LNCaP clone FGC (cell line): ENCODE data around the gene KATNBL1.
A peak's percentile ranks its signal among the peaks of the same experiment; 100 is the strongest.

ENCODE experiments used
- DNase-seq: peaks from one replicate; pipeline ENCODE4 v3.0.0-alpha.2; 2011; ENCODE audit warnings: low read depth
- H3K4me3 ChIP-seq: 2 replicates; pipeline ENCODE4 v1.5.1; 2011; ENCODE audit warnings: mild to moderate bottlenecking, low read depth, low read length, control low read depth
- CTCF ChIP-seq: IDR thresholded peaks from 2 replicates; pipeline ENCODE4 v1.5.1; 2012; ENCODE audit warnings: mild to moderate bottlenecking; ENCODE audit not compliant: control insufficient read depth, insufficient read depth; ENCODE audit errors: extremely low read depth

KATNBL1 gene

GRCh38 chr15:34116620-34117019 lies 93.3 kb downstream of the KATNBL1 start:
- no peak for TF ChIP-seq CTCF
- H3K4me3 ChIP-seq, result no peak overlapping the region
- DNase-seq, result no peak

GRCh38 chr15:34114739-34115138 lies 95.2 kb downstream of the KATNBL1 start:
- H3K4me3 ChIP-seq, result no peak overlapping the region
- TF ChIP-seq CTCF, result no peak

GRCh38 chr15:34114215-34114614 lies 95.7 kb downstream of the KATNBL1 start:
- no peak for TF ChIP-seq CTCF
- no peak overlapping the region for H3K4me3 ChIP-seq
- DNase-seq, result no peak

More at GRCh38 chr15:34114739-34115138, 95.2 kb downstream of the KATNBL1 start:
- DNase-seq, result no peak

- no peak for TF ChIP-seq CTCF
- DNase-seq, result no peak
These were observed 98.4 kb downstream of the KATNBL1 start for GRCh38 chr15:34111488-34111887.

GRCh38 chr15:34109797-34110663 lies 99.9 kb downstream of the KATNBL1 start:
- no peak for DNase-seq
- no peak overlapping the region for H3K4me3 ChIP-seq
- TF ChIP-seq CTCF, result peak; percentile 61

More at GRCh38 chr15:34111488-34111887, 98.4 kb downstream of the KATNBL1 start:
- no peak overlapping the region for H3K4me3 ChIP-seq

- DNase-seq, result no peak
- H3K4me3 ChIP-seq, result no peak overlapping the region
- no peak for TF ChIP-seq CTCF
These were observed 102.6 kb downstream of the KATNBL1 start for GRCh38 chr15:34107315-34107714.
